Limb (tissue), 2 donors: Measurements from ENCODE around the gene KRT13.

ENCODE experiments used
- DNase-seq, 2 donors: peaks; one replicate each; pipeline ENCODE4 v3.0.0-alpha.2; 2016; ENCODE audit errors: extremely low spot score in 2 of 2

KRT13 gene

DNA sequence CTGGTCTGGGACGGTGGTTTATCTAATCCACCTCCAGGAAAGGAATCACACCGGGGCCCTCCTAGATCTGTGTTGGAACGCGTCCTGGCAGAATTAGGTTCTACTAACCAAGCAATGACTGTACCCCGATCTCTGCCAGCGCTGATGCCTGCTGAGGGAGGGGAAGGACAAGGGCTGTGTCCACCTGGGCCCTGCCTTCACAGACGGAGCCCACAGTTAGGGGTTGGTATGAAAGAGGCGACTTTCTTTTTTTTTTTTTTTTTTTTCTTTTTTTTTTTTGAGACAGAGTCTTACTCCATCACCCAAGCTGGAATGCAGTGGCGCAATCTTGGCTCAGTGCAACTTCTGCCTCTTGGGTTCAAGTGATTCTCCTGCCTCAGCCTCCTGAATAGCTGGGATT, 32.6 kb upstream of the KRT13 start:
- DNase-seq, result no peak

DNA sequence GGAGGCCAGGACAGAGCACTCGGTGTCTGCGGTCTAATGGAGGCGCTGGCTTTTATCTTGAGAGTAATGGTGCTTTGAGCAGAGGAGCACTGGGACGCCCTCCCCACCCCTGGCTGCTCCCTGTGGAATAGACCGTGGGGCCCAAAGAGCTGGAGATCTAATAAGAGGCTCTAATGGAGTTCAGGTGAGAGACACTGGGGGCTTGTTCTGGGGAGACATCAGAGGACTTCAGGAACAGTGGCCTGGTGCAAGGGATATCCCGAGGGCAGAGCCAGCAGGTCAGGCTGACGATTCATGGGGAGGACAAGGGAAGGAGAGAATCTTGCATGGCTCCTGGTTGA, 32.2 kb upstream of the KRT13 start:
- DNase-seq, result no peak

DNA sequence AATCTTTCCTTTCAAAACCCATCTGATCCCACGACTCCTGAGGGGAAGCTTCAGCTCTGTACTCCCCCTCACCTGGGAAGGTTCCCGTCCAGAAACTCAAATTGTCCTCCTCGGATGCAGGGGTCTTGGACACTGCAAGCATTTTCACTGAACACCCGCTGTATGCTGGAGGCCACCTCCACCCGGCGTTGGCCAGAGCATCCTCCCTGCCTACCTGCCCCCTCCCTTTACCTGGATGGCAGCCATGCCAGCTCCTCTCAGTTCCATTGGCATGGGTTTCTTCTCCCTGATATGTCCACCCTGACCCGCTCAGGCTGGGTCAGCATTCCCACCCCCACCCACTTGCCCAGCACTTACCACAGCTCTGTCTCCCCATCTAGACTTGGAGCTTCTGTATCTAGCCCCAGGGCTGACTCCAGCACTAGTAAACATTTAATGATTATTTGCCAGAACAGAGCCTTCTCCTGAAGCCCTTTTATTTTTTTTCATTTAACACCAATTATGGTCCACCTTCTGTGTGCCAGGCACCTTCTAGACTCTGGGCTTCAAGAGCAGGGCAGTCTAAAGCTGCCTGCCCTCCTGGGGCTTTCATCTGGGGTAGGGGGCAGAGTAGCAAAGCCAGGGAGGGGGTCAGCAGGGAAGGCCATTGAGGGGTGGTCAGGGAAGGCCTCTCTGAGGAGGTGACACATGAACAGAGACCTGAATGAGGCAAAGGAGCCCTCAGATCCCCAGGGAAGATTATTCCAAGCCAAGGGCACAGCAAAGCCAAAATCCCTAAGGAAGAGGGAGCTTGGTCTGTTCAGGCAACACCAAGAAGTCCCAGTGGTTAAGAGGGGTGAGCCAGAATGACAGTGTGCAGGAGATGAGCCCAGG, 31.6 kb upstream of the KRT13 start:
- no peak for DNase-seq

DNA sequence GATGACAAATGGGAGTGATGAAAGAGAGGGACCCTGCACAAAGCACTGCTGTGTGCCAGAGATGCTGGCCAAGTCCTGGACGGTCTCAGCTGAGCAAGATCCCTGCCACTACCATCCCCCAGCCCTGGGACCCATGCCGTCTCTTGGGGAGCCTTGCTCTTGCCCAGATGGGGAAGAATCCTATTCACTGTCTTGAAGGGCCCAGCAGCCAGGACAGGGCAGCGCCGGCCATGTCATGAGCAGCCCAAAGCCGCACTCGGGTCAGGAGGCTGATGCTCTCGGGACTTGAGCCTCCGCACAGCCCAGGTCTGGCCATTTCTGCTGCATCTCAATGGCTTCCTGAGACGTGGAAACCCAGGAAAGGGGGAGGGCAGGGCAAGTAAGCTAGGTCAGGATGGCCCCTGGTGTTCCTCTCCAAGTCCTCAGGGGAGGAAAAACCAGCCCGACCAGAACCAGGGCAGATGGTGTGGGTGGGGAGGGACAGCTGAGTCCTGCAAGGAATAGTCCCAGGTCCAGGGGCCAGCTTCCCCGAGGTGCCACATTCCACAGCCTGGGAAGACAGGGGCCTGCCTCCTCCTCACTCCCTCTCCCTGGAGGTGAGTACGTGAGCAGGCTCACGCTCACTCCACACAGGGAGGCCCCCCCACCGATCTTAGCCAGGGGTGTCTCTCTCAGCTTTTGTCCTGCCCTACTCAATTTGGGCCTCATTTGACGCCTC, 30.5 kb upstream of the KRT13 start:
- DNase-seq, result no peak

DNA sequence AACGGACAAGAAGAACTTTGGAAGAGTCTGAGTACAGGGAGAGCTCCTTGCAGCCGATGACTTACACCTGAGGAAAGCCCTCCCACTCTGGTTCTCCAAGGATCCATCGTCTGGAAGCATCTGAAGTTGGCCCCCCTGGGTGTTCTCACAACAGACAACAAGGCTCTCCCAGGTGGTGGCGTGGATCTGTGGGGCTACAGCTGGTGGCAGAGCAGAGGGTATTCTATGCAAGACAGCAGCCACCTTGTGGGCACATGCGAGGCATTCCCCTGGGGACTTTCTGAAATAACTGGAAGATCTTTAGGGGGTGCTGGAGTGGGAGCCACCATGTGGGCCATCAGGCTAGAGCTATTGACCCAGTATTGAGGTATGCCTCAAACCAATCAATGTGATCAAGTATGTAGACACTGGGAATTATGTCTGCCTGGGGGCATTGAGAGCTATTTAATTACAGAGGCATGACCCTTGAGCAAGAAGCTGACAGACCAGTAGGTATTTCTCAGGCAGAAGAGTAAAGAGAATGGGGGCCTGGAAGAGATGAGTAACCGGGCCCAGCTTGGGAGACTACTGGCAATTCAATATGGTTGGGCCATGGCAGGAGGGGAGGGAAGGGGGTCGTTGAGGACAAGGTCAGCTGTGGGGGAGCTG, 29.6 kb upstream of the KRT13 start:
- no peak for DNase-seq

DNA sequence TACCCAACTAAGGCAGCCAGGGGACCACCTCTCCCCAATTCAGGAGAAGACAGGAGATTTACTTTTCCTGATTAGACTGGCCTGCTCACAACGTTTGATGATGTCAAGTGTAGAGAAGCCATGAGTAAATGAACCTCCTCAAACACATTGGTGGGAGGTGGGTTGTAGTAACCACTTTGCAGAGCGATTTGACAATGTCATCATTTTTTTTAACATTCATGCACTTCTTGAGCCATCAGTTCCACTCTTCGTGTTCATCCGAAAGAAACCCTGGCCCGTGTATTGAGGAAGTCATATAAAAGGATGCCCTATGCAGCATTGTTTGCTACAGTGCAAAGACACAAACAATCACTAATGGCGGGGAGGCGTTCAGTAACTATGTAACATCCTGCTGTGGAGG, 28.2 kb upstream of the KRT13 start:
- no peak for DNase-seq

DNA sequence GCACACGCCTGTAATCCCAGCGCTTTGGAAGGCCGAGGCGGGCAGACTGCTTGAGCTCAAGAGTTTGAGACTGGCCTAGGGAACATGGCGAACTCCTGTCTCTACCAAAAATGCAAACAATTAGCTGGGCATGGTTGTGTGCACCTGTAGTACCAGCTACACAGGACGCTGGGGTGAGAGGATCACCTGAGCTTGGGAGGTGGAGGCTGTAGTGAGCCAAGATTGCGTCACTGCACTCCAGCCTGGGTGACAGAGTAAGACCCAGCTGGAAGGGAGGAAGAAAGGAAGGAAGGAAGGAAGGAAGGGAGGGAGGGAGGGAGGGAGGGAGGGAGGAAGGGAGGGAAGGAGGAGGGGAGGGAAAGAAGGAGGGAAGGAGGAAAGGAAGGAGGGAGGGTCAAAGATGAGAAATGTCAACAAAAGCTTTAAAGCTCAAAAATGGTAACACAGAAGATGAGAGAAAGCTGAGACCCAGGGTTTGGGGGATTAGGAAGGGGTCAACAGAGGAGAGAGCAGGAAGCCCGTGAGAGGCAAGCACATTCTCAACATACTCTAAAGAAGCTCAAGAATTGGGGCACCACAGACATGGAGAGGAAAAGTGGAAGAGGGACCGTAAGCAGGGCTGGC, 27.6 kb upstream of the KRT13 start:
- DNase-seq, result no peak

DNA sequence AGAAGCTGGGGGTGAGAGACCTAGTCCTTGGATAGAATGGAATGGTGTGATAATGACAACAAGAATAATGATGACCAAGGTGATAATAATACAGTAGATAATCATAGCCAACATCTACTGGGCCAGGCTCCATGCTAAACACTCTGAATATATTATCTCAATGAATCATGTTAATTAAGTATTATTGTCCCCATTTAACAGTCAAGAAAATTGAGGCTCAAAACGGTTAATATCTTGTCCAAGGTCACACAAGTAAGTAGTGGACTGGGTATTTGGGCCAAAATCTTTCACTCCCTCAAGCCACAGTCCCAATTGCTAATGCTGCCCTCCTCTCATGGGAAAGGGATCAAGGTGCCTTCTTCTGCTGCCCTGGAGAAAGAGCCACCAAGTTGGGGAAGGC, 26.6 kb upstream of the KRT13 start:
- DNase-seq, result no peak

DNA sequence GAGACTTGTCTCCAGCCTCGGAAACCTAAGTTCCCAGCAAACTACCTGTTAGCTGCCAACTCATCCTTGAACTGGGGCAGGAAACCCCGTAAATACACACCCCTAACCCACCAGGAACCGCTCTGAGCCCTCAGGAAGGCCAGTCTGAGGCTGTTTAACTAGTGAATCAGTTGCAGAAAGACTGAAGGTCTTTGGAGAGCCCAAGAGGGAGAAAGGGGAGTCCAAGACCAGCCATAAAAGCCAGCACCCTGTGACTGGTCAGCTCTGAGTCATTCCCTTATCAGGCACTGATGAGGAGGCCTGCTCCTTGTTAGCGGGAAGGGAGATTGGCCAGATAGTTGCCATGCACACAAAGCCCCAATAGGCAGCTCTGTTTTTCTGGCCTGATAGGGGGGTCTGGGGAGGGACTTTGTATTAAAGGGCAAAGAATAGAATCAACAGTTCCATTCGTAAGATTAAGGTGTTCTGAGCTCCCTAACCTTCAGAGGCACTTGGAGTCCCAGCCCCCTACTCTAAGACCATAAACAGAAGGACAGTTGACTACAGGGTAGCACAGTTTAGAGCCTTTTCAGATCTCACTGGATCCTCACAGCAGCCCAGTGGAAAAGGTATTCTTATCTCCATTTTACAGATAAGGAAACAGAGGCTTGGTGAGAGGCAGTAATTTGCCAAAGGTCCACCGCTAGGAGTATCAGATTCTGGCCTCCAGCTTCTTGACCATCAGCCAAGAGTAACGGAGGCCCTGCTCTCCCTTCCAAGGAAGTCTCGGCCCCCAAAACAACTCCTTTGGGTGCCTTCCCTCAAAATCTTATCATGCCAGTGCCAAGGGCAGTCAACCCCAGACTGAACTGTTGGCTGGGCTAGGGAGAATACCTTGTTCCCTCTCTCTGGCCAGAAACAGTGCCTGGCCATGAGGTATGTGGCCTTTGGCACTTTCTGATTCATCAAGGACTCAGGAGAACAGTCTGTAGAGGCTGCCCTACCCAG, 24.9 kb upstream of the KRT13 start:
- DNase-seq, result no peak

DNA sequence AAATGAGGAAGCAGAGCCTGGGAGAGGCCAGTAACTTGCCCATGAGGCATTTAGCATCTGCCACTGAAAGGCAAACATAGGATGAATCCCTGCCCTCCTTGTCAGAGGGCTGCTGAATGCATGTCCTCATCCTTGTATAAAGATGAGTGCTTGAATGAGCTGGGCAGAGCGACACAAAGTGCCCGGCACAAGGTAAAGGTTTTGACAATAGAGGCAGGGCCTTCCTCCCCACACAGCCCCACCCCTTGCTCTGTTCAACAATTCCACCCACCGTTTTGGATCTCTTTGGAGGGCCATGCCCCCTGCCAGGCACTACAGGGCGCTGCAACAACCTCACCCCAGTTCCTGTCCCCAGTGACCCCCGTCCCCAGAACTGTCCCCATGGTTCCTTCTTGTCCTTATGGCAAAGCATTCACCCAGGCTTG, 24.1 kb upstream of the KRT13 start:
- no peak for DNase-seq

DNA sequence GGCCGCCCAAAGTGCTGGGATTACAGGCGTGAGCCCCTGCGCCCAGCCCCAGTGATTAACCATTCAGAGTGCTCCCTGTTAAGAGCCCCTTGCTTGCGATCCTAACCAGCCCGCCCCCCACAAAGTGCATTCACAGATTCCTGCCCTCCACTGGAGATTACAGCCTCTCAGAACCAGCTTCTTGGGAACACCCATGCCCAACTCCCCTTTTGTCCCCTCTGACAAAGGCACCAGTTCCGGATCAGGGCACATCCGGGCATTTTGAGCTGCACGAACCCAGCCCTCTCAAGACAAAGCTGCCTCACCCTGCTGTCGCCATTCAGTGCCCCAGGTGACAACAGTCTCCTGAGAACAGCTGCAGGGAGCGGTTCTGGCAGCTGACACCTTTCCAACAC, 23.5 kb upstream of the KRT13 start:
- no peak for DNase-seq

DNA sequence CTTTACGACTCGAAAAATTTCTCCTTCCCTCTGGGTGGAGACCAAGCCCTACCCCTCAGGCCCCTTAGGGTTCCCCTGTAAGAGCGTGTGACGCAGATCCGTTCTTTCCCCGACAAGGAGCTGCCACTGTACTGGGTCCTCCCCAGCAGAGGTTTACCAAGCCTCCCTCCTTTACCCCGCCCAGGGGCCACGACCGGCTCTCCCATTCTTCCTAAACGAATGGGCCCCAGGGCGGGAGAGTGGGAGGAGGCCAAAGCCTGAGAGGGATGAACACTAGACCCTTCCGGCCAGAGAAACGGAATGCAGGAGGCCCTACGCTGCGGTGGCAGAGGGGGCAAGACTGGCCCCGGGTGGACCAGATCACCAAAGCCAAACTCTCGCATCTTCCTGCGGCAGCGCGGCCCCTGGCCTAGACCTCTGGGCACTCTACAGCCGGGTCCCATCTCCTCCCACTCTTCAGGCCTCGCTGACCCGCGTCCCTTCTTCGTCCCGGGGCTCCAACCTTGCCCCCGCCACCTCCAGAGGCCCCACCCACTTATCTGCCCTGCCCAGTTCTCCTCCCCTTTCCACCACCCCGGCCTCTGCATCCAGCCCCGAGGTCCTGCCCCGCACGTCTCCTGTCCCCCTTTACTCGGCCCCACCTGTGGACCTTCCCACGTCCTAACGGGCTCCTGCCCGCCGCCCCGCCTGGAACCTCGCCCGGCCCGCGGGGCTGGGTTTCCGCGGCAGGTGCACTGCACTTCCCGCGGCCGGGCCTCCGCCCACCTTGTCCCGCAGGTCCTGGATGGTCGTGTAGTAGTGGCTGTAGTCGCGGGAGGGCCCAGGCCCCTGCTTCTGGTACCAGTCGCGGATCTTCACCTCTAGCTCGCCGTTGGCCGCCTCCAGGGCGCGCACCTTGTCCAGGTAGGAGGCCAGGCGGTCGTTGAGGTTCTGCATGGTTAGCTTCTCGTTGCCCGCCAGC, 21.9 kb upstream of the KRT13 start:
- peak in 1 of 2 donors; percentile 48 for DNase-seq

DNA sequence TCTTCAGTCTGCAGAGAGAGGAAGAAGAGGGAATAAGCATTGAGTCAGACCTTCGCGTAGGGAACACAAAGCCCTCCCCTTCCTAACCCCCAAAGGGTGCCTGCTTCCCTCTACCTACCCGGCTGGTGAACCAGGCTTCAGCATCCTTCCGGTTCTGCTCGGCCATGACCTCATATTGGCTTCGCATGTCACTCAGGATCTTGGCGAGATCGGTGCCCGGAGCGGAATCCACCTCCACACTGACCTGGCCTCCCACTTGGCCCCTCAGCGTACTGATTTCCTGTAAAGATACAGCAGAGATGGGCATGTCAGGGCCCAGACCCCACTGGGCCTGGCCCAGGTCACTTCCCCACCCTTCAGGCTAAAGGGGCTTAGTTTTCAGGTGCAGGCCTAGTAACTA, 18.8 kb upstream of the KRT13 start:
- no peak for DNase-seq

DNA sequence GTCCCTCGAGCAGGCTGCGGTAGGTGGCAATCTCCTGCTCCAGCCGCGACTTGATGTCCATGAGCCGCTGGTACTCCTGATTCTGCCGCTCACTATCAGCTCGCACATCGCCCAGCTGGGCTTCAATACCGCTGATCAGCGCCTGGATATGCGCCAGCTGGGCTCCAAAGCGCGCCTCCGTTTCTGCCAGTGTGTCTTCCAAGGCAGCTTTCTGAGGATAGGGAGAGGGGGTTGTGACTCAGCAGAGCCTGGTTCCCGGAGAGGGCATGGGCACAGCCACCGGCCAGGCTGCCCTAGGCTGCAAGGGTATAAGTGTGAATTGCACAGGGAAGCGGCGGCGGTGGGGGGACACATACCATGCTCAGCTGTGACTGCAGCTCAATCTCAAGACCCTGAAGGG, 18.4 kb upstream of the KRT13 start:
- DNase-seq, result no peak

DNA sequence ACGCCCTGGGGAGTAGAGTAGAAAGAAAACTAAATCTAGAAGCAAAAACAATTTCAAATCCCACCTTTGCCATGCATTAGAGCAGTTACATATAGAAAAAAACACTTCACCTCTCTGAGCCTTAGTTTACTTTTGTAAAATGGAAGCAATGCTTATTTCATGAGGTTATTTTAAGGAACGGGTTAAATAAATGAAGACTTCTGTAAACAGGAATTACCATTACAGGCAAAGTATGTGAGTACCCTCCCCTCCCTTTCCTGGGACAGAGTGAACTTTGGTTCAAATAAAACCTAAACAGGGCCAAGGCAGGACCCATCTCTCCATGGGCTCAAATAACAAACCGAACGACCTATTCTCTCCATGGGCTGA, 17.8 kb upstream of the KRT13 start:
- no peak for DNase-seq

DNA sequence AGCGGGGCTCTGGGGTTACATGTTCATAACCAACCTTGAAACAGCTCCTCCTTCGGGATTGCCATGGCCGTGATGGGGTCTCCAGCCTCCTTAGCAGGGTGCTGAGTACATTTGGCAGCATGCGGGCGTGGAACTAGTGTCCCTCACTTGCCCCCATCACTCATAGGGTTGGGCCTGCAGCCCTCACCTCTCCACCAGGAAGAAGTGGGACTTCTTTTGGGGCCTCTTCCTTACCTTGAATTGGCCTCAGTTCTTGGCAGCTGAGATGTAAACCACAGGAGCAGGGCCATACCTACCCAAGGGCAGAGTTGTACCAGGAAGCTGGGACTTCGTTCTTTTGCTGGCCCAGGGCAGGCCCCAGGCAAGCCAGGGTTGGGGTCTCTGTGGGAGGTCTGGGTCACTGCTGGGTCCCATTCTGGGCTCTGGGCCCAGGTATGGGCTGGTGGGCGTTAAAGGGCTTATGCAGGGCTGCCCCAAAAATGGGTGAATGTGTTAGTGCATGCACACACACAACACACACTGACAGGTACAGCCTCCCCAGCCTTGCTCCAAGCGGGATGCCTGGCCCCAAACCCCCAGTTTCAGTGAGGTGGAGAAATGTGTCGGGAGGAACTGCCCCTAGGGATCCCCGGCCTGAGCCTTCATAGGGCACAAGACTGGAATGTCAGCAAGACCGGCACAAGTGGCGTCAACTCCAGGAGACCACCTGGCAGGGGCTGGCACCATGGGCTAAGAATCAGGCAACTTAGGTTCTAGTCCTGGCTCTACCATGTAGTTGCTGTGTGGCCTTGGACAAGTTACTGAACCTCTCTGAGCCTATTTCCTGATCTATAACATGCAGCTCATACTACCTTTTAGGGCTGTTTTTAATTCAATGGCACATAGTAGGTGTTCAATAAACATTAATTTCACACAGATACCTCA, 17.2 kb upstream of the KRT13 start:
- DNase-seq, result no peak

DNA sequence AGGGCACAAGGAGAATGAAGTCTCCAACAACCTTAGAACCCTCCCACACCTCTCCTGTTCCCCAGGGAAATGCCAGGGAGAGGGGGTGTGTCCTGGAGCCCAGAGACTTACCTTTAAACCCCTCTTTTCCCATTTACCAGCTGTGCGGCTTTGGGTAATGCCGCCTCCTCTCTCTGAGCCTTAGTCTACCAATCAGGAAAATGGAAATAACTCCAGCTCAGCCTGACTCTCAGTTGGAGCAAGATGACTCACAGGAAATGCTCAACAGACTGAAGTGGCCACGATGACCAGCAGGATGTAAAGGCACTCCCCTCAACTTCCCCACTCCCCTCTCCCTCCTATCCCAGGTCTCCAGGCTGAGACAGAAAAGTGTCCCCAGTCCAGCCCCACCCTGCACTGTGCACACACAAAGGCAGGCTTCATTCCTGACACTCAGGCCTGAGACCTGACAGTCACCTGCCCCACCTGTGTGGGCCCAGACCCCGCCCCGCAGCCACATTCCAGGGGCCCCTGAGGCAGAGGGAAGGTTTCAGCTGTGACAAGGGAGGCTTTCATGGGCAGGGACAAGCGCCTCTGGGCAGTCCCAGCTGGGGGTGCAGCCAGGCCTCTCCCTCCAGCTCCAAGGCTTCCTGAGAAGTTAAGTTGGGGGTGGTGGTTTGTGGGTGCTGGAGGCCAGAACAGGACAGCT, 16.3 kb upstream of the KRT13 start:
- DNase-seq, result peak in 1 of 2 donors; percentile 62
